GM18508 (cell line): ENCODE data around the gene NECAB2.

Source experiments
- ATAC-seq: cut with Tn5 transposase; IDR thresholded peaks from one replicate; pipeline ENCODE4 v1.9.1; 2021; ENCODE audit warnings: moderate number of reproducible peaks; ENCODE audit not compliant: insufficient read depth, unreplicated experiment

Gene NECAB2

DNA sequence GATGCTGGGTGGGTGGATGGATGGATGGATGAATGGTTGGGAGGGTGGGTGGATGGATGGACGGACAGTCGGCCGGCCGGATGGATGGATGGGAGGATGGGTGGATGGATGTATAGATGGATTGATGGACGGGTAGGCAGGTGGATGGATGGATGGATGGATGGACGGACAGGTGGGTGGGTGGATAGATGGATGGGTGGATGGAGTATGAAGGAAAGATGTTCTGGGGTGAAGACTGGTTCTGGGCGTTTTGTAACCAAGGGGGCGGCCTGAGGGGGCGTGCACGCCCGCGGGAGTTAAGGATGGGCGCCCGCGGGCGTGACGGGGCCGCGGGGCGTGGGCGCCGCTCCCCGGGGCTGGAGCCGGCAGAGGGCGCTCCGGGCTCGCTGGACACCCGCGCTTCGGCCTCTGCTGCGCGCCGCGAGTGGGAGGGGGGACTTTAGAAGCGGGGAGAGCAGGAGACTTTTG is at the start of gene NECAB2:
Gene NECAB2, plus strand, starts transcription at position 407 of the 468 bp plus-strand sequence. CDS start 405 bp downstream, outside the sequence.
- no peak for ATAC-seq

DNA sequence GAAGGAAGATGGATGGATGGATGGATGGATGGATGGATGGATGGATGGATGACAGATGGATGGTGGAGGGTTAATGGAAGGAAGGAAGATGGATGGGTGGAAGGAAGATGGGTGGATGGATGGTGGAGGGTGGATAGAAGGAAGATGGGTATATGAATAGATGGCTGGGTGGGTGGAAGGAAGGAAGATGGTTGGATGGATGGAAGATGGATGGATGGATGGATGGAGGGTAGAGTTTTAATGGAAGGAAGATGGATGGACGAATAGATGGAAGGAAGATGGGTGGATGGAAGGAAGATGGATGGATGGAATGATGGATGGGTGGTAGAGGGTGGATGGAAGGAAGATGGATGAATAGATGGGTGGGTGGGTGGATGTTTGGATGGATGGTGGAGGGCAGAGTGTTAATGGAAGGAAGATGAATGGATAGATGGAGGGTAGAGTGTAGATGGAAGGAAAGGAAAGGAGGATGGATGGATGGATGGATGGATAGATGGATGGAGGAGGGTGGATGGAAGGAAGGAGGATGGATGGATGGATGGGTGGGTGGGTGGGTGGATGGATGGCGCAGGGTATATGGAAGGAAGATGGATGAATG is 47.1 kb upstream of the NECAB2 start:
- no peak for ATAC-seq

DNA sequence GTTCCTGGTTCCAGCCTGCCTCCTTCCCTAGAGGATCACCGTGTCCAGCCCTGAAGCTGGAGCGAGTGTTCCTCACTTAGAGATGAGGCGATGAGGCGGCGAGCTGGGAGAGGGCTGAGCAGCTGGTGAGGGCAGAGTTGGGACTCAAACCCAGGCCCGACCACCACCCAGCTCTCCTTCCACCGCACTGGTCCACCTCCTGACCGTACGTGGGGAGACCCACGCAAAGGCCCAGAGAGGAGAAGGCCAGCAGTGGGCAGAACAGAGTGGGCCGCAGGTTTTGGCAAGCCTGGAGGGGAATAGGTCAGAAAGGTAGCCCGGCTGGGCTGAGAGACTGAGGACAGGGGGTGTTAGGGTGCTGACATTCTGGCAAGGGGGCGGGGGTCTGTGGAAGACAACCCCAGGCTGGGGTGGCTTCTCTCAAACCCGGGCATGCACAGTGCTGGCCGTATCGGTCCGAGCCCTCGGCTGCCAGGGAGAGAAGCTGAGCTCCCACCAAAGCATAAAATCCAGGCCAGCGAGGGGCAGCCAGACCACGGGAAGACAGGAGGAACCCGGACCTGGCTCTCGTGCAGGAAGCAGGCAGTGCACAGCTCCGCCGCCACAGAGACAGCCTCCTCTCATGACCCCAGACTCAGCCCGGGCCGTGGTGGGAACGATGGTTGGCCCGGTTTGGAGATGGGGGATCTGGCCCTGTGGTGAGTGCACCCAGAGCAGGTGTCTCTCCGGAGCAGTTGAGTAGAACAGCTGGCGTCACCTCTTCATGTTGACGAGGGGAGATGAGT is 44.3 kb upstream of the NECAB2 start:
- no peak for ATAC-seq

DNA sequence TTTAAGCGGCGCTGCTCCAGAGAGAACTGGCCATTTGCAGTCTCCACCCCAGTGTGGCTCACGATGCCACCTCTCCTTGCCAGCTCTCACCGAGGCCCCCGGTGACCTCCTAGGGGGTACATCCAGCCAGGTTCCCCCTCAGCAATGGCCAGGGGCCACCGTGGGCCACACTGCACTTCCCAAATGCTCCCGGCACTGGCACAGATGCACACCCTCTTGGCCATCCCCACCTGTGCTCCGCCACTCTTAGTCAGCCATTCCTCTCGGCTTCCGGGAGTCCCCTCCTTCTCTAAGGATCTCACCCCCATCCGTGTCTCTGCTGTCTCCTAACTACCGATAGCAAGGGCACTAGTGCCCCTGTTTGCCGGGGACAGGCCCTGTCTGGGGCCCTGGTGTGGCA is 43.4 kb upstream of the NECAB2 start:
- ATAC-seq, result no peak

DNA sequence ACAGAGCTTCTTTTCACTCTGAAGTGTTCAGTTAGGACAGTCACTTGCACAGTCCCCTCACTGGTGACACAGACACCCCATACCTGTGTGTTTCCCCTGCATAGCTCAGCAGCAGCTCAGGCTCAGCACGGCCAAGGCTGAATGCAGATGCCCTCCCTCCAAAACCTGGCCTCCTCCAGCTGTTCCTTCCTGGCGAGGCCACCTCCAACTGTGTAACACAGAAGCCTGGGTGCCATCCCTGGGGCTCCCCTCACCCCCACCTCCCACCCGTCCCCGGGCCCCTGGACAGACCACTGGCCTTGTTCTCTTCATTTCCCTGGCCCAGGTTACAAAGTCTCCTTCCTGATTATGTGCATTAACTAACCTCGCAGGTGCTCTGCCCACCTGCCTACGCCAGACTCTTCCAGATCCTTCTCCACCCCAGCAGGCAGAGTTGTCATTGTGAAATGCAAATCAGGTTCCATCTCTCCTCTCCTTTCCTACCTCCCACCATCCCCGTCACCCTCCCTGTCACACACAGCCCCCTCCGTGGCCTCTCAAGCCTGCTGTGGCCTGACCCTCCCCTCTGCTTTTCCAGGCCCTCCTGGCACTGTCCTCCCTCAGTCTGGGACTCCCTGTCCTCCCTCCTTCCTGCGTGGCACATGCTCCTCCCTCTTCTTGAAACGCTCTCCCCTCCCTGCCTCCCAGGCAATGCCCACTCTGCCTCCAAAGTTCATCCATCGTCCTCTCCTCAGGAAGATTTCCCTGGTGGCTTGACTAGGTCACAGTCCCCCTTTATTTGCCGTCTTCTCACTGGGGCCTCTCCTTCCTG is 42.7 kb upstream of the NECAB2 start:
- ATAC-seq, result no peak

DNA sequence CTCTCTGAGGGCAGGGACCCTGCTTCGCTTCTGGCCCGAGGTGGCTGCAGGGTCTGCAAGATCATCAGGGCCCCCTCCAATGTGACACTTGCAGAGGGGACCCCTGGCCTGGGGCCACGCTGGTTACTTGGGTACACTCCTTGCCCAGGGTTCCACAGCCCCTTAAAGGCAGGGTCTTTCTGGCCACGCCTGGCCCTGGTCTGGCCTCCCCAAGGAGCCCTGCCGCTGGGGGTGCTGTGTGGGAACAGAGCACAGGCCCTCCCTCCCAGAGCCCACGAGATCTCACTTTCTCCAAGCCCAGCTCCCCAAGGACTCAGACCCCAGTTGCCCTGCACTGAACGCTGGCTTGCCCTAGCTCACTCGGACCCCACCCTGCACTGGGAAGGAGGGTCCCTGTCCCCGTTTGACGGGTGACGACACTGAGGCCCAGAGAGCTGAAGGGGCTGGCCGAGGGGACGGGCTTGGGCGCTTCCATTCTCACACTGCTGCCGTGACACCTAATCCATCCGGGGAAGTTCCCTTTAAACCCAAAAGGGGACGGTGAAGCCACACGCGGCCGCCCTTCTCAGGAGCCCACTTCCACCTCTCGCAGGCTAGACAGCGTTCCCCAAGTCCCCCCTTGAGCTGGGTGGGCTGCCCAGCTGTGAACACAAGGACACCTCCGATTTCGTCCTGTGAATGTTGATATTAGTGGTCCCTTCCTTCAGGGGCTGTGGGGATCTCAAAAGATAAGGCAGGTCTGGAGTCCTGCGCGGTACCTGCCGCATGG is 41.9 kb upstream of the NECAB2 start:
- ATAC-seq, result no peak

DNA sequence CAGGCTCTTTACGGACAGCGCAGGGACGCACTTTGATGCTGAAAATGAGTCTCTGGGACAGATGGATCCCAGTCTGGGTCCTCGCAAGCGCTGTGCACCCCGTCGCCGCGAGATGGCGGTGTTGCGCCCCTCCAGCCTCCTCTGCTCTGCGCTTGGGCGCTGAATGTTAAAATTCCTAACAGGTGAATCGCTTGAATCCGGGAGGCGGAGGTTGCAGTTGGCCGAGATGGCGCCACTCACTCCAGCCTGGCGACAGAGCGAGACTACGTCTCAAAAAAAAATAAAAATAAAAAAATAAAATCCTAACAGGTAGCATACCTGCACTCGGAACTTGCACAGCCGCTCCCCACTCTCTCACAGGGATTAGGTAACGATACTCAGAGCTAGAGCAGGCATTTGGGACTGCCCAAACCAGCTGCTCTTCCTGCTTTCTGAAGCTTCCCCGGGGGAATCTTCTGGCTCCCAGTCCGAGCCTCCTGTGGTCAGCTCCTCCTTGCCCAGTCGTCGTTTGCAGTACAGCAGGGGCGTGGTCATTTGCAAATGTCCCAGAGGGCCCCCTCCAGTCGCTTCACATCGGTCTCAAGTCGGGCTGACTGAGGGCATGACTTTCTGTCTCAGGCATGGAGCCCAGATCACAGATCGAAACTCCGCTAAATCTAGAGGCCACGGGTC is 41.2 kb upstream of the NECAB2 start:
- no peak for ATAC-seq

DNA sequence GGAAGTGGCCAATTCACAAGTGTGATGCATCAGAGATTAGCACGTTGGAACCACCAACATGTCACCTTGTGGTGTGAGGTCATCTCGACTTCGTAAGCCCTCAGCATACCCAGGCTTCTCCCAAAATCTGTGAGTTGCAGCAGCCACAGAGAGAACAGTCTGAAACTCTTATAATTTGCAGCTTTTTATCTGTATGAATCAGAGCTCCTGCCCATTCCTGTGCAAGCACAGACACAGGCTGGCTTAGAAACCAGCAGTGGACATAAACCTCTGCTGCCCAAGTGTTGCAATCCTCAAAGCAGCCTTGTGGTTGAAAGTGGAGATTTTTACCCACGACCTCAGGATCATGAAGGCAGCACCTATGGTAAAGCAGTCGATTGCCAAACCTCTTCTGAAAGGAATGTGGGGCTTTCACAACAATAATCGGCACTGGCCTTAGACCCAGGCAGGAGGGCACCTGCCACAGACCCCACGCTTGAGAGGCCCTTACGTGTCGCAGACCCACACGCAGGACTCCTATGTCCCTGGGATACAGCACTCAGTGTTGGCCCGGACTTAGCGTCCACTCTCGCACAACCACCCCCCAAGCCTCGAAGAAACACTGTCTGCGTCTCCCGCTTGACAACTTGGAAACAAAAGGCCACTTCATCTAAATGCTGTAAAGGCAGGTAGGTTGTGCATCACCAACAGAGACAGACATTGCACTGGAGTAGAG is 39.5 kb upstream of the NECAB2 start:
- no peak for ATAC-seq

DNA sequence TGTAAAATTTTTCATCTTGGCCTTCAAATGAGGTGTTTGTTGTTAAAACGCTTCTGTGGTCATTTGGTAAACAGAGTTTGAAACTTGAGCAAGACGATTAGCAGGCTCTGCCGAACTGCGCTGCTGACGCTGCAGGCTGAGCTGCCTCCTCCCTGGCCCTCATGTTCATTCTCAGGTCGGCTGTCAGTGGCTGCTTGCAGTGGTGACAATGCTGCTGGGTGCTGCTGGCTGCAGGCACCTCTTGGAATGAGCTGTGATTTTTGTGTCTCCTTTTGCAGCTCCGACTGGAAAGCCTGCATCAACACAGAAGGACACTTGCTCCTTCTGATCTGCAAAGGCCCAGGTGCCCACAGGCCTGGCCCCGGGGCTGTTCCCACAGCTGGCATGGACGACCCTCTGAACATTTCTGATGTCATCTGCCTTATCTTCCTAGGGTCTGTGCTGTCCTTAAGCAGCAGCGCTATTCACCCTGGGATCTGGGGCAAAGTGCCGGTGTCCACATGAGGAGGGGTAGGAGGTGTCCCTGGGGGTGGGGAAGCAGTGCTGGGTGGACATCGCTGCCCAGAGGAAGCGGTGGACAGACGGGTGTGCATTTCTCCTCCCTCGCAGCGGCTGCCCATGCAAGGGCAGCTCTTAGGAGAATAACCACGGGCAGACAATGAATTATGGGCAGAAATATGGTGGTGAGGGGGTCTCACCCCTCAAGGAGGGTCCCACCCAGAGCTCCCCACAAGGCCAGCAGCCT is 38.1 kb upstream of the NECAB2 start:
- ATAC-seq, result no peak

DNA sequence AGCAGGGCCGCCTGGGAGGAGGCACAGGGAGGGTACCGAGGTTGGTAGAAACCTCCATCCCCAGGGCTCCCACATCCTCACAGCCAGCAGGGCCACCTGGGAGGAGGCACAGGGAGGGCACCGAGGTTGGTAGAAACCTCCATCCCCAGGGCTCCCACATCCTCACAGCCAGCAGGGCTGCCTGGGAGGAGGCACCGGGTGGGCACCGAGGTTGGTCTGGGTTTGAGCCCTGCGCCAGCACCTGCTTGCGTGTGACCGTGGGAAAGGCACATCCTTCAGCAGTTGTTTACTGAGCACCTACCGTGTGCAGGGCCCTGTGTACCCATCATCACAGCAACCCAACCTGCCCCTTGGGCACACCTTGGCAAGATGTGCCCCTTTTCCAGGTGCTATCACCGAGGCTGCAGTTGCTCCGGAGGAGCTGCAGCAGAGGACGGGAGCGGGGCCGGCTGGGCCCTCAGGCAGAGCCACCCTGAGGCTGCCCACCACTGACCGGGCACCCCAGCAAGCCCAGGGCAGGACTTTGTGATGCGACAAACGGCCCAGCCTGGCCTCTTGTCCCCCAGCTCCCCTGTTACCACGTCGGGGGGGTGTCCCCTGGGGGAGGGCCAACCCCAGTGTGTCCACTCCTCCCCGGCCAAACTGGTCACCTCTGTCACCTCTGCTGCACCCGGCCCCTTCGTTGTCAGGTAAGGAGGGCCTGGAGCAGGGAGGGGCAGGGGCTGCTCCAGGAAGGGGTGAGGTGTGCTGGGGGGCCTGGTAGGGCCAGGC is 37.1 kb upstream of the NECAB2 start:
- no peak for ATAC-seq

DNA sequence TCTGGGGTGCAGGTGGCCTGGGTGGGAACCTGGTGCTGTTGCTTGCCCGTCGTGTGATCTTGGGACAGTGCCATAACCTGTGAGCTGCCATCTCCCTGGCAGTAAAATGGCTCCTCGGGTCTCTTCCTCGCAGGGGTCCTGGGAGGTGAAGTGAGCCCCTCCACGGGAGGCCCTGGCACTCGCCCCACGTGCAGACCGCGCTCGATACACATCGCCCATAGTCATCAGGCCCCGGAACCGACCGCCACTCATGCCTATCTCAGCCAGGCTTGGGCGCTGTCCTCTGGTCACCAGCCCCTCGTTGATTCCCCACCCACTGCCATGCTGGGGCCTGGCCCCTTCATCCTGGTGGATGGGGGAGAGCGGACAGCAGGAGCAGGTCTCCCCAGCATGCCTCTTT is 36.5 kb upstream of the NECAB2 start:
- no peak for ATAC-seq

DNA sequence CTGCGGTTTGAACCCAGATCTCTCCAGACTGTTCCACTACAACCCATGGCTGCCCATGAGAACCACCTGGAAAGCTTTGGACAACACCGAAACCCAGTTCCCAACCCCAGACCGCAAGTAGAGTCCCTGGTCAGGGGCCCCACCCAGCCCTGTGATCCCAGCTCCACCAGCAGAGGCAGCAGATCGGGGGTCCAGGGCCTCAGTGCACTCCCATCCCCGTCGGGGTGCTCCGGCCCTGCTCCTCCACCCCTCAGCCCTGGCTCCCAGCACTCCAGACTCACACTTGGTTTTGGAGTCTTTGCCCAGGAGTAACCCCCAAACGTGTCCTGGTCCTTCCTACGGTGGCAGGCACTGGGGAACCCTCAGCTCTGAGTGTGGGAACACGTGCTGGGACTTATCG is 35.7 kb upstream of the NECAB2 start:
- no peak for ATAC-seq

DNA sequence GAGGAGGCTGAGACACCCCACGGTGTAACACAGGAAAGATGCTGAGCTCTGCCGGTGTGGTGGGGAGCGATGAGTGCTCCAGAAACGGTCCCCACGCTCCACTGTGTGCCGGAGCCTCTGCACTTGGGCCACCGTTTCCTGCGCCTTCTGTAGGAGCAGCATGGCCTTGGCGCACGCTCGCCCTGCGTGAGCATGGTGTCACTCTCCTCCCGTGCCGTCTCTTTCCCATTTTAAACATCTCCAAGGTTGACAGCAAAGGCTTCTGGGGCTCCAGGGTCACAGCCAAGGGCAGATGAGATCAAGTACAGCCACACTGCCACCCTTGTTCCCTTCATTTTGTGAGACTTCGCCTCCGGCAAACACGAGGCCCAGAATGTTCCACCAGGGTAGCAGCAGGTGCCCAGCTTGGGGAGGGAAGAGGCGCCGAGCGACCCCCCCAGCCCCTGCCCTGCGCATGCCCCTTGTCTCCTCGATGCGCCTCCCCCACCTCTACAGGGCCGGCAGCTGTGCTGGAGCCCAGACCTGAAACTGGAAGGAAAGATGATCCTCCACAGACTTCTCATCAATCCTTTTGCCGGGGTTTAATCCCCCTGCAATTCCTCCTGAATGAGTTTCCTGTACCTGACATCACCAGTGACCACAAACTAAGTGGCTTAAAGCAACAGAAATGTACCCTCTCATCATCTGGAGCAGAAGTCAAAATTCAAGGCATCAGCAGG is 34.9 kb upstream of the NECAB2 start:
- ATAC-seq, result no peak

DNA sequence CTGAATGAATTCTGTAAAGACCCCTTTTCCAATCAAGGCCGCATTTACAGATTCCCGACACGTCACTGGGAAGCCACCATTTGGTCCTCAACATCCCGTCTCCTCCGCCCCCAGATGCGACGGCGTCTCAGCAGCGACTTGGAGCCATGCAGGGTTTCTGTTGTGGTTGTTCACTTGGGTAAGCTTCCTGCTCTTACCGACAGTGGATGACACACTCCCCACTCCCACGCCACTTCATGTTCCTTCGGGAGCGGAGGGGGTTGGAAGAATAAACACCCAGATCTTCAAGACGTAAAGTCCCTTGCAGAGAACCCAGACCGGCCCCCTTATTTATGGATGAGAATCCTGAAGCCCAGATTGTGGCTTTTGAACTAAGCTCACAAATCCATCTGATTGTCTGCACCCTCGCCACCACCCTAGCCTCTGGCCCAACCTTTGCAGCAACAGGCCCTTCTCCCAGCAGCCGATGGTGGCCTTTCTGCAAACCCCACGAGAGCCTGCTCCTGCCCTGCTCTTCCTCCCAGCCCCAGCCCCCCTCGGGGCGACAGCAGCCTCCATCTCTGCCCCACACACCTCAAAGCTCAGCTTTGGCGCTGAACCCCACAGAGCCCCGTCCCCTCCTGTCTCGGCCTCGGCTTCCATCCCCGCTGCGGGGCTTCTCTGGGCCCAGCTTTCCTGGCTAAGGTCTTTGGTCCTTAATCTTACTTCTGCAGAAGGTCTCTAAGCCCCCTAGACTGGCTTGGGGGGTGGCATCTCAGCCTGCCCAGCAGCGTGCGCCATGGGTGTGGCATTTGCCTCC is 34.0 kb upstream of the NECAB2 start:
- no peak for ATAC-seq

DNA sequence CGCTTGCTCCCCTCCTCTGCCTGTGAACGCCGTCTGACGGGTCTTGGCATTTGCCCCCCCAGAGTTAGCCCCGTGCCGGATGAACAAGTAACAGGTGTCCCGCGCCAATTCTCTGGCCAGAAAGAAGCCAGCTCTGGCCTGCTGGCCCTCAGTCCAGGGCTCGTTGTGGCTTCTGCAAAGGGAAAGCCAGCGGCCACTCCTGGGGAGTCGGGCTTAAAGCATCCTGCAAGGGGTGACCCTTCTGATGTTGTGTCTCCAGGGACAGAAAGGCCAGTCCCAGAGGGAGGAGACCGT is 33.4 kb upstream of the NECAB2 start:
- no peak for ATAC-seq

DNA sequence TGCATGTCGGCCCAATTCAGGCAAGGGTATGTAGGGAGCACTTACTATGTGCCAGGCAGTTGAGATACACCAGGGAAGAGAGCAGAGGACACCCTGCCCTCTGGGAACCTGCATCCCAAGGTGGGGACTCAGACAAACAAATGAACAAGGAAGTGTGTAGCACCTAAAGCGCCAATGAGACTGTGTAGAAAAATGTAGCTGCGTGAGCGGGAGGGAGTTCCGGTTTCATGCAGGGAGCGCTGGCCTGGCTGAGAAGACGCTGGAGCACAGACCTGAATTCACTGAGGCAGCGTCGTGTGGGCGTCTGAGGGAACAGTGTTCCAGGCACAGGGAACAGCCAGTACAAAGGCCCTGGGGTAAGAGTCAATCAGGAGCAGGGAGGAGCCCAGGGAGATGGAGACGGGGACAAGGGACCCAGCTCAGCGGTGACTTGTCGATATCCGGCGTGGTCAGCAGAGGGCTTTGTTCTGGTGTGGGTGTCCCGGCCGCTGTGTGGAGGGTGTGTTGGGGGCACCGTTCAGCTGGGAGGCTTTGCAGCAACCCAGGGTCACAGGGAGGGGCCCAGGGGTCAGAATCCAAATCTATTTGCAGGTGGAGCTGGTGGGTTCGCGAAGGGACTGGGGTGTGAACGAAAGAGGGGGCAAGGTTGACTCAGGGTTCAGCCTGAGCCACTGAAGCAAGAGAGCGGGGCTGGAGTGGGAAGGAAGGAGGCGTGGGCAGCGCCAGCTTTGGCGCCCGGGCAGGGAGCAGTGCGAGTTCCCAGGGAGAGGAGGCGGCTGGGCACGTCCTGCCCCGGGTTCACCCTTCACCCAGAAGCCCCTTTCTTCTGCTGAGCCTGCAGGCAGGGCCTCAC is 32.8 kb upstream of the NECAB2 start:
- no peak for ATAC-seq
